GM12865 (cell line): ENCODE results near the gene KIAA0319L.

ENCODE experiments used
- DNase-seq: peaks from one replicate; pipeline ENCODE4 v3.0.0; 2010; ENCODE audit warnings: low read depth
- H3K4me3 ChIP-seq: 2 replicates; pipeline ENCODE4 v1.5.1; 2011; ENCODE audit warnings: mild to moderate bottlenecking, low read depth, low read length, control low read depth
- CTCF ChIP-seq: IDR thresholded peaks from 2 replicates; pipeline ENCODE4 v1.5.1; 2011; ENCODE audit warnings: low read length, control low read depth, low read depth, inconsistent platforms; ENCODE audit not compliant: insufficient read depth; ENCODE audit errors: missing control alignments

KIAA0319L gene

DNA sequence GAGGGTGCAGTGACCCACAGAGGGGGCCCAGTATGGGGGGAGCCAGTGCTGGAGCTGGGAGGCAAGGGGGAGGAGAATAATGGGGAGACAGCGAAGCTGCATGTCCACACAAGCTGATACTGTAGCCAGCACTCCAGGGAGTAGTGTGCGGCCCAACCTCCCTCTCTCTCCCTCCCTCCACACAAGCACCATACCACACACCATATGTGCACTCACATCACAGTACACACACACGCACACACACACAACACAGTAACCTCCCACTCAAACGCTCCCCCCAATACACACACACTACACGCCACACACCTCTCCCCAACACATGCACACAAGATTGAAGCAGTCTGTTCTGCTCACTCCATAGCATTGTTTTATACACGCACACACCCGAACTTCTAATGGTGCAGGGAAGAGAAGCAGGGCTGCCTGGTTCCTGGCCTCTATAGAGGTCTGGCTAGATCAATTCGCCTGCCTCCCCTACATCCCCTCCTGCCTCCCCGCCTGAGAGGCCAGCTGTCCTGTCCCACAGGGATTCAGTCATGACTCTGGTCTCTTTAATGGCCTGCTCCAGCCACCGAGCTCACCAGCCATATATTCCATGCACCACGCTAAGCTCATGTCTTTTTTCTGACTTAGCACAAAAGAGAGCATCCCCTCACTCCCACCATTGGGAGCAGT is 4.2 kb upstream of the KIAA0319L start:
- TF ChIP-seq CTCF, result no peak
- no peak overlapping the region for H3K4me3 ChIP-seq
- DNase-seq, result no peak

DNA sequence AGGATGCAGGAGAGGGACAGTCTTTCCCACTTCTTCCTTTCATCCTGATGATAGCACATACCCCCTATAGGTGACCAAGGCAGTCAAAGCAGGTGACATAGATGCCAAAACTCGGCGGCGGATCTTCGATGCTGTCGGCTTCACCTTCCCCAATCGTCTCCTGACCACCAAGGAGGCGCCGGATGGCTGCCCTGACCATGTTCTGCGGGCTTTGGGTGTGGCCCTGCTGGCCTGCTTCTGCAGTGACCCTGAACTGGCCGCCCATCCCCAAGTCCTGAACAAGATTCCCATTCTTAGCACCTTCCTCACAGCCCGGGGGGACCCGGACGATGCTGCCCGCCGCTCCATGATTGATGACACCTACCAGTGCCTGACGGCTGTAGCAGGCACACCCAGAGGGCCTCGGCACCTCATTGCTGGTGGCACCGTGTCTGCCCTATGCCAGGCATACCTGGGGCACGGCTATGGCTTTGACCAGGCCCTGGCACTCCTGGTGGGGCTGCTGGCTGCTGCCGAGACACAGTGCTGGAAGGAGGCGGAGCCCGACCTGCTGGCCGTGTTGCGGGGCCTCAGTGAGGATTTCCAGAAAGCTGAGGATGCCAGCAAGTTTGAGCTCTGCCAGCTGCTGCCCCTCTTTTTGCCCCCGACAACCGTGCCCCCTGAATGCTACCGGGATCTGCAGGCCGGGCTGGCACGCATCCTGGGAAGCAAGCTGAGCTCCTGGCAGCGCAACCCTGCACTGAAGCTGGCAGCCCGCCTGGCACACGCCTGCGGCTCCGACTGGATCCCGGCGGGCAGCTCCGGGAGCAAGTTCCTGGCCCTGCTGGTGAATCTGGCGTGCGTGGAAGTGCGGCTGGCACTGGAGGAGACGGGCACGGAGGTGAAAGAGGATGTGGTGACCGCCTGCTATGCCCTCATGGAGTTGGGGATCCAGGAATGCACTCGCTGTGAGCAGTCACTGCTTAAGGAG is 3.3 kb upstream of the KIAA0319L start:
- no peak overlapping the region for H3K4me3 ChIP-seq
- no peak for DNase-seq
- TF ChIP-seq CTCF, result no peak

DNA sequence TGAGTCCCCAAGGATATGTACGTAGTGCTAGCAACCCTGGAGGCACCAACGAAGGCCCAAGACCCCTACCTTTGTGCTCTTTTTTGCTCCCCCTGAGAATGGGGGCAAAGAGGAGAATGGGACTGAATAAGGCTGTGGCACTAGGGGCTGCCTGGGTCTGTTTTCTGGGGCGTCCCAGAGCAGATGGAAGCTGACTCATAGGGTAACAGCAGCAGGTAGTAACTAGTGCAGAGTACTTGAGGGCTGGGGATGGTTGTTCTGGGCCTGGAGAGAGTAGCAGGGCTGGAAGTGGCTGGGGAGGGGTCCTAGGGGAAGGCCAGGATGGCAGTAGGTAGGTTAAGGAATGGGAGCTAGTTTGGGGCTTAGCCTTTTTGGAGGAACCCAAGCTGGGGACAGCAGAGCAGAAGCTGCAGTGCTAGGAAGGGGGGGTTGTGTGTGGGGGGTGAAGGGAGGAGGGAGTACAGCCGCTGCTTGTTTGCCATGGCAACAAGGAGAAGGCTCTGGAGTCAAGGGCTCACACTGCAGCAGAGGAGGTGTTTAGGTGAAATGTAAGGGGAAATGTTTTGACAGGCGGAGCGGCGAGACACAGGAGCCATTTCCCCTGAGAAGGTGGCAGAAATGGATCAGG is 2.2 kb upstream of the KIAA0319L start:
- TF ChIP-seq CTCF, result no peak
- no peak for DNase-seq
- H3K4me3 ChIP-seq, result no peak overlapping the region

GRCh38 chr1:35558374-35559316 is 1.4 kb upstream of the KIAA0319L start:
- peak overlapping the region; percentile 87 for H3K4me3 ChIP-seq
- DNase-seq, result no peak
- no peak for TF ChIP-seq CTCF

- peak; percentile 99 for DNase-seq
- no peak for TF ChIP-seq CTCF
- peak within 1 kb of the TSS; percentile 87 for H3K4me3 ChIP-seq
These were observed 589 bp upstream of the KIAA0319L start, which contains the start of gene NCDN for GRCh38 chr1:35557611-35558373. NCDN (plus strand) TSS chr1:35557799; CDS start chr1:35558191, 392 bp downstream.
